ENCODE data around the gene NYAP2. TPM values are rescaled to one million over a fixed set of nuclear protein-coding genes. Genes with fewer than 3 reads are reported as not detected.

The NYAP2 gene
- total RNA-seq (2014; rRNA removed; shearing (Covaris generic)) (0.09 TPM in 1 of 2 replicates, not detected in the other), total RNA-seq (2022) (not detected in 2 replicates), Bru-seq, nascent RNA (percentile 6 among the genes with signal in this experiment), BruChase-seq, experiment 1, labeled RNA remaining after a 6-hour chase (percentile 3 among the genes with signal in this experiment), BruChase-seq, experiment 2, labeled RNA remaining after a 2-hour chase (percentile 5 among the genes with signal in this experiment)
- long read RNA-seq = 0 reads

- Histone ChIP-seq H3K79me2 (ENCODE audit: insufficient read depth, low read depth, low read length) (no peaks in the 10 kb centered on the region), H3K4me3 (ENCODE audit: low read depth, low read length, poor library complexity, severe bottlenecking) (no peak within 1 kb of the TSS), H3K36me3 (ENCODE audit: insufficient read depth, low read length) (no peaks in the 10 kb centered on the region), H3K9me2 (ENCODE audit: insufficient read depth, low read length) (no peaks in the 10 kb centered on the region), H2AFZ (ENCODE audit: low read length) (no peak within 1 kb of the TSS), H4K20me1 (ENCODE audit: insufficient read depth, low read length) (no peaks in the 10 kb centered on the region), H3K4me1 (ENCODE audit: insufficient read depth, low read length, poor library complexity, severe bottlenecking) (no peaks in the 10 kb centered on the region), H3K27ac (ENCODE audit: low read depth, low read length, poor library complexity, severe bottlenecking) (no peak within 1 kb of the TSS), H3K9me3 (ENCODE audit: low read length) (no peaks in the 10 kb centered on the region), H3K4me2 (ENCODE audit: low read length) (no peak within 1 kb of the TSS)
- ChIA-PET CTCF (ENCODE audit: unreplicated experiment) (no interaction called here), POLR2A (interaction anchor here (0.8 kb wide), 1 partner anchor 579 kb away, joined by 3 read pairs; no protein-coding TSS in a partner anchor)
- no peak for DNase-seq (ENCODE audit: low spot score)
- no TSS peak for BruUV-seq (replicated peaks)
- no peak for TF ChIP-seq EZH2phosphoT487 (IDR thresholded peaks at IDR 0.05; ENCODE audit: borderline replicate concordance, low read depth, low read length)
- no peak for TF ChIP-seq CTCF (conservative IDR thresholded peaks at IDR 0.05; ENCODE audit: low read length)
- intact Hi-C loops (cut with micrococcal nuclease; ENCODE audit: unreplicated experiment) = no loop called here
Measured at GRCh38 chr2:225399504-225399903, at the start of gene NYAP2. TSS of gene NYAP2 (plus strand) at chr2:225399710. CDS start at chr2:225408881, 9,171 bp downstream.

- Histone ChIP-seq H3K27ac (ENCODE audit: low read depth, low read length, poor library complexity, severe bottlenecking) (no peak overlapping the region), H3K4me1 (ENCODE audit: insufficient read depth, low read length, poor library complexity, severe bottlenecking) (no peaks in the 10 kb centered on the region), H3K9me3 (ENCODE audit: low read length) (no peaks in the 10 kb centered on the region), H3K9me2 (ENCODE audit: insufficient read depth, low read length) (no peaks in the 10 kb centered on the region), H4K20me1 (ENCODE audit: insufficient read depth, low read length) (no peaks in the 10 kb centered on the region), H3K36me3 (ENCODE audit: insufficient read depth, low read length) (no peaks in the 10 kb centered on the region), H3K4me3 (ENCODE audit: low read depth, low read length, poor library complexity, severe bottlenecking) (no peak overlapping the region), H3K79me2 (ENCODE audit: insufficient read depth, low read depth, low read length) (no peaks in the 10 kb centered on the region), H3K4me2 (ENCODE audit: low read length) (no peak overlapping the region), H2AFZ (ENCODE audit: low read length) (no peak overlapping the region)
- intact Hi-C loops (cut with micrococcal nuclease; ENCODE audit: unreplicated experiment) = no loop called here
- no peak for DNase-seq (ENCODE audit: low spot score)
- no TSS peak for BruUV-seq (replicated peaks)
- ChIA-PET CTCF (ENCODE audit: unreplicated experiment) (no interaction called here), POLR2A (interaction anchor here (1.6 kb wide), 1 partner anchor 21 kb away, joined by 3 read pairs; no protein-coding TSS in a partner anchor)
- no peak for TF ChIP-seq EZH2phosphoT487 (IDR thresholded peaks at IDR 0.05; ENCODE audit: borderline replicate concordance, low read depth, low read length)
Measured at GRCh38 chr2:225353579-225354085, 45.9 kb upstream of the NYAP2 start.

- H3K9me3 ChIP-seq (ENCODE audit: low read length) = no peaks in the 10 kb centered on the region
- DNase-seq (ENCODE audit: low spot score) = no peak
- BruUV-seq (replicated peaks) = no TSS peak
- H3K27ac ChIP-seq (ENCODE audit: low read depth, low read length, poor library complexity, severe bottlenecking) = no peak overlapping the region
- intact Hi-C loops (cut with micrococcal nuclease; ENCODE audit: unreplicated experiment) = no loop called here
- H3K4me2 ChIP-seq (ENCODE audit: low read length) = no peak overlapping the region
- no peak overlapping the region for H3K4me3 ChIP-seq (ENCODE audit: low read depth, low read length, poor library complexity, severe bottlenecking)
- no peaks in the 10 kb centered on the region for H3K36me3 ChIP-seq (ENCODE audit: insufficient read depth, low read length)
- no peaks in the 10 kb centered on the region for H3K9me2 ChIP-seq (ENCODE audit: insufficient read depth, low read length)
- H3K79me2 ChIP-seq (ENCODE audit: insufficient read depth, low read depth, low read length) = no peaks in the 10 kb centered on the region
- no peaks in the 10 kb centered on the region for H3K4me1 ChIP-seq (ENCODE audit: insufficient read depth, low read length, poor library complexity, severe bottlenecking)
- H2AFZ ChIP-seq (ENCODE audit: low read length) = no peak overlapping the region
- no peaks in the 10 kb centered on the region for H4K20me1 ChIP-seq (ENCODE audit: insufficient read depth, low read length)
- ChIA-PET POLR2A (no interaction called here), CTCF (ENCODE audit: unreplicated experiment) (no interaction called here)
- no peak for TF ChIP-seq EZH2phosphoT487 (IDR thresholded peaks at IDR 0.05; ENCODE audit: borderline replicate concordance, low read depth, low read length)
- no peak for TF ChIP-seq CTCF (conservative IDR thresholded peaks at IDR 0.05; ENCODE audit: low read length)
Measured at GRCh38 chr2:225354281-225354774, 45.2 kb upstream of the NYAP2 start.

Measured in OCI-LY7 (cell line).